OCI-LY3 (cell line): Measurements from ENCODE around the gene KLF4.

ENCODE experiments used
- EZH2phosphoT487 ChIP-seq: fragments of 200-600 bp; shearing (Covaris generic); IDR thresholded peaks from 2 replicates; pipeline ENCODE4 v1.6.1; 2018; ENCODE audit warnings: antibody characterized with exemption, mixed run types, low read depth
- TF ChIP-seq, protein P1 (sequence below): fragments of 200-600, 300-600 bp; sonication (generic); IDR thresholded peaks from 2 replicates; pipeline ENCODE4 v1.5.1; 2014; ENCODE audit warnings: antibody characterized with exemption, low read length, low read depth

GRCh38 chr9:107487521-107488374 is 1.8 kb downstream of the KLF4 start:
- TF ChIP-seq, protein P1, sequence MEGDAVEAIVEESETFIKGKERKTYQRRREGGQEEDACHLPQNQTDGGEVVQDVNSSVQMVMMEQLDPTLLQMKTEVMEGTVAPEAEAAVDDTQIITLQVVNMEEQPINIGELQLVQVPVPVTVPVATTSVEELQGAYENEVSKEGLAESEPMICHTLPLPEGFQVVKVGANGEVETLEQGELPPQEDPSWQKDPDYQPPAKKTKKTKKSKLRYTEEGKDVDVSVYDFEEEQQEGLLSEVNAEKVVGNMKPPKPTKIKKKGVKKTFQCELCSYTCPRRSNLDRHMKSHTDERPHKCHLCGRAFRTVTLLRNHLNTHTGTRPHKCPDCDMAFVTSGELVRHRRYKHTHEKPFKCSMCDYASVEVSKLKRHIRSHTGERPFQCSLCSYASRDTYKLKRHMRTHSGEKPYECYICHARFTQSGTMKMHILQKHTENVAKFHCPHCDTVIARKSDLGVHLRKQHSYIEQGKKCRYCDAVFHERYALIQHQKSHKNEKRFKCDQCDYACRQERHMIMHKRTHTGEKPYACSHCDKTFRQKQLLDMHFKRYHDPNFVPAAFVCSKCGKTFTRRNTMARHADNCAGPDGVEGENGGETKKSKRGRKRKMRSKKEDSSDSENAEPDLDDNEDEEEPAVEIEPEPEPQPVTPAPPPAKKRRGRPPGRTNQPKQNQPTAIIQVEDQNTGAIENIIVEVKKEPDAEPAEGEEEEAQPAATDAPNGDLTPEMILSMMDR, result no peak
- TF ChIP-seq EZH2phosphoT487, result no peak
